Muscle of leg (tissue), 16 donors: ENCODE data around the gene MYH4. TPM values are rescaled to one million over a fixed set of nuclear protein-coding genes. Genes with fewer than 3 reads are reported as not detected.

Experiments
- DNase-seq: peaks from one replicate; pipeline ENCODE4 v3.0.0; 2013
- H3K27ac ChIP-seq: one replicate; pipeline ENCODE4 v1.5.1; 2013; ENCODE audit warnings: mild to moderate bottlenecking, low read length, control low read depth
- H3K27me3 ChIP-seq: one replicate; pipeline ENCODE4 v1.6.1; 2013; ENCODE audit warnings: low read length; ENCODE audit not compliant: control insufficient read depth, insufficient read depth
- H3K36me3 ChIP-seq: one replicate; pipeline ENCODE4 v1.6.1; 2013; ENCODE audit warnings: low read length; ENCODE audit not compliant: control insufficient read depth, insufficient read depth
- H3K4me1 ChIP-seq: one replicate; pipeline ENCODE4 v1.6.1; 2013; ENCODE audit warnings: low read length; ENCODE audit not compliant: control insufficient read depth, insufficient read depth
- H3K4me3 ChIP-seq: one replicate; pipeline ENCODE4 v1.5.1; 2013; ENCODE audit warnings: low read length, control low read depth
- H3K9me3 ChIP-seq: replicated peaks from 2 replicates; pipeline ENCODE4 v1.6.1; 2013; ENCODE audit warnings: low read depth, low read length; ENCODE audit not compliant: control insufficient read depth
- whole genome bisulfite sequencing: methylation state at CpG from one replicate; pipeline ENCODE4 v1.1.5; 2013; ENCODE audit warnings: missing lambda C conversion rate; ENCODE audit not compliant: insufficient coverage; 5-methylcytosine and 5-hydroxymethylcytosine counted together
- long read RNA-seq, 11 donors: transcript quantifications; one replicate each; lab custom pipeline, GENCODE V29; 2026
- polyA plus RNA-seq, 8 donors: library from polyadenylated mRNA; unstranded; fragments of 120-200 nt; gene quantifications; one replicate each; pipeline versions ENCODE4 v1.2.1 to v1.2.3, GENCODE V29; 2013; ENCODE audit warnings: inconsistent platforms in 1 of 8, low replicate concordance in 1 of 8; ENCODE audit not compliant: insufficient read length in 8 of 8, insufficient read depth in 1 of 8
- total RNA-seq: library from RNA; stranded (reverse); fragments of 120-200 nt; gene quantifications from one replicate; pipeline ENCODE4 v1.2.4, GENCODE V29; 2013

The MYH4 gene
- total RNA-seq (0.09 TPM), polyA plus RNA-seq (under 1 TPM; 0.20 to 0.56 (median 0.42) TPM)
- long read RNA-seq, donor 1 = 0 reads
- long read RNA-seq, donor 2 = 0 reads
- long read RNA-seq, donor 3 = 0 reads
- long read RNA-seq, donor 4 = 0 reads
- long read RNA-seq, donor 5 = 0 reads
- long read RNA-seq, donor 6 = 0 reads
- long read RNA-seq, donor 7 = 0 reads
- long read RNA-seq, donor 8 = 0 reads
- long read RNA-seq, donor 9 = 0 reads
- long read RNA-seq, donor 10 = 0 reads
- long read RNA-seq, donor 11 = 0 reads

DNA sequence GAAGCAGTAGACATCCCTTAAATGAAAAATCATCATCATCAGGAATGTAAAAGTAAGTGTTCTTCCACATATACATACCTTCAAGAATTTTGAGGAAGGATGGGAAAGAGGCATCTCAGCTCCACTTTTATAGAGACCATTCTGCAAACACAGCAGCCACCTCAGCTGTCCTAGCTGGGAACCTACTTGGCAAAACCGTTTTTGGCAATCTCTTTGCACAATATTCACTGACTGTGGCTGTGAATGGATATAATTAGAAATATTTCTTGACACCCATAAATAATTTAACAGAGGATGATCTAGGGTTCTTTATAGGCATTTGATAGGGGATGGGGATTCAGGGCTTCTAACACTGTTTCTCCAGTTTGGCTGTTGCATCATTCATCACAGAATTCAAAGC is at the start of gene MYH4:
Gene MYH4, minus strand, starts transcription at position 101 of the 400 bp plus-strand sequence. CDS start 2,814 bp downstream, outside the sequence.
- no peaks in the 10 kb centered on the region for H3K9me3 ChIP-seq
- no peak within 1 kb of the TSS for H3K4me3 ChIP-seq
- H3K4me1 ChIP-seq = no peaks in the 10 kb centered on the region
- H3K36me3 ChIP-seq = no peaks in the 10 kb centered on the region
- no peaks in the 10 kb centered on the region for H3K27me3 ChIP-seq
- no CpG with 5 or more reads among the region's 1 CpG for WGBS
- H3K27ac ChIP-seq = no peak within 1 kb of the TSS
- DNase-seq = no peak

DNA sequence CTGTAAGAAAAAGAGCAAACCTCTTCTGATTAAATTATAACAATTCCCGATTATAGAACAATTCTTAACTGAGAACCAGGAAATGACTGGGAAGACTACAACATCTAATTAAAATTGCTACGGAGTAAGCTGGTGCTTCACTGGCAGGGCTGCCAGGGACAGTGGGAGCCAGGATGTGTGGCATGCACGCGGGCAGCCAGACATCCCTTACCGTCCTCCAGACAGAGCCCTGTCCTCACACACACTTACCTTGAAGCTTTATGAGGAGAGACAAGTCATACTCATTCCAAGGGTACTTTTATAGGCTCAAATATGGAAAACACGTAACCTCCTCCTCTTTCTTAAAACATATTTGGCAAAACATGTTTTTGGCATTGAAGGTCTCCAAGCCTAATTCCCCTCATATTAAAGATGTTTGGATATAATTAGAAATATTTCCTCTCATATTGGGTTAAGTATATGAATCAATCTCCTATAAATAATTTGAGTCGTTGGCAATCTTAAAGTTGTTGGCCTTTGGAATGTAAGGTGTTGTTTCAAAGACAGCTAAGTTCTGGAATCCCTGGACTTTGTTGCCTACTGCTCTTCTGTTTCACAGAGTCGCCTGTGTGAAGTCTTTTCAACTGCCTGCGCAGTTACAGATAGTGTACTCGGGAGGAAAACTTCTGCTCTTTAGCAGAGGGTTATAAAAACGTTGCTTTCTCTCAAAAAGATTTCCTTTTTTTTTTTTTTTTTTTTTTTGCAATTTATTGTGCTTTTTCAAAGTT is 49.1 kb upstream of the MYH4 start, which contains the start of gene MYH1:
Gene MYH1, minus strand, starts transcription at position 272 of the 767 bp plus-strand sequence. CDS start 1,900 bp downstream, outside the sequence.
- no peak within 1 kb of the TSS for H3K27ac ChIP-seq
- no peak within 1 kb of the TSS for H3K4me3 ChIP-seq
- no peaks in the 10 kb centered on the region for H3K9me3 ChIP-seq
- no peaks in the 10 kb centered on the region for H3K27me3 ChIP-seq
- H3K4me1 ChIP-seq = no peaks in the 10 kb centered on the region
- peak; percentile 25 for DNase-seq
- no peaks in the 10 kb centered on the region for H3K36me3 ChIP-seq
- WGBS = 54% methylated on average over 4 of the region's 11 CpGs

DNA sequence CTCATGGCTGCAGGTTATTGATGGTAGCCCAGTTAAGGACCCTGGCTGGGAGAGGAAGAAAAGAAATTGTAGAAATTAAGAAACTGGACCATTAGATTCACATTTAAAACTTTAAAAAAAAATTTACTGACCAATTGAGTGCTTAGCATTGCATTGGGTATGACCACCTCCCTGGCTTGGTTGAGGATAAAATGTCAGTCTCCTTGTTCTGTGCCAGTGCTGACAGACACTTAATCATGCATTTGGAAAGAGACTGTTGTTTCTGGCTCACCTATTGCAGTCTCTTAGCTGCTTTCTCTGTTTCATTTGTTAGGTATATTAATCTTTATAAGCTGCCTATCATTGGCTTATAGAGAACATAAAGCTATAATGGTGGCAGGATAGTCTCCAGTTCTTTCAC is 47.3 kb upstream of the MYH4 start:
- Histone ChIP-seq H3K9me3 (no peaks in the 10 kb centered on the region), H3K4me3 (no peak overlapping the region), H3K27ac (no peak overlapping the region), H3K4me1 (no peaks in the 10 kb centered on the region), H3K36me3 (no peaks in the 10 kb centered on the region), H3K27me3 (no peaks in the 10 kb centered on the region)
- peak; percentile 15 for DNase-seq

DNA sequence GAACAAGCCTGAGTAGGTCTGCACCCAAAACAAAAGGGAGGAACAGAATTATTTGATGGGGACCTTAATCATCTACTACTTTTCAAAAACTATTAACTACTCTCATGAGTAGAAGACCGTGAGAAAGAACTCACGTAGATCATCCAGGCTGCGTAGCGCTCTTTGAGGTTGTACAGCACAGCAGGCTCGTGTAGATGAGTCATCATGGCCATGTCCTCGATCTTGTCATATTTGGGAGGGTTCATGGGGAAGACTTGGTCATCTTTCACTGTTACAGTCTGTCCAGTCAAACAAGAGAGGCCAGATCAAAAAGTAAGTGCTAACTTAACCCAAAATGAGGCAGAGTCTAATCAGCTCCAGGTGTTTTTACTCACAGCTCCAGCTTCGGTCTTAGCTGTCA is 46.7 kb upstream of the MYH4 start:
- 79% methylated on average over 7 of the region's 7 CpGs for WGBS
- H3K27me3 ChIP-seq = no peaks in the 10 kb centered on the region
- H3K4me1 ChIP-seq = no peaks in the 10 kb centered on the region
- H3K9me3 ChIP-seq = no peaks in the 10 kb centered on the region
- no peak for DNase-seq
- H3K27ac ChIP-seq = no peak overlapping the region
- no peaks in the 10 kb centered on the region for H3K36me3 ChIP-seq
- no peak overlapping the region for H3K4me3 ChIP-seq

DNA sequence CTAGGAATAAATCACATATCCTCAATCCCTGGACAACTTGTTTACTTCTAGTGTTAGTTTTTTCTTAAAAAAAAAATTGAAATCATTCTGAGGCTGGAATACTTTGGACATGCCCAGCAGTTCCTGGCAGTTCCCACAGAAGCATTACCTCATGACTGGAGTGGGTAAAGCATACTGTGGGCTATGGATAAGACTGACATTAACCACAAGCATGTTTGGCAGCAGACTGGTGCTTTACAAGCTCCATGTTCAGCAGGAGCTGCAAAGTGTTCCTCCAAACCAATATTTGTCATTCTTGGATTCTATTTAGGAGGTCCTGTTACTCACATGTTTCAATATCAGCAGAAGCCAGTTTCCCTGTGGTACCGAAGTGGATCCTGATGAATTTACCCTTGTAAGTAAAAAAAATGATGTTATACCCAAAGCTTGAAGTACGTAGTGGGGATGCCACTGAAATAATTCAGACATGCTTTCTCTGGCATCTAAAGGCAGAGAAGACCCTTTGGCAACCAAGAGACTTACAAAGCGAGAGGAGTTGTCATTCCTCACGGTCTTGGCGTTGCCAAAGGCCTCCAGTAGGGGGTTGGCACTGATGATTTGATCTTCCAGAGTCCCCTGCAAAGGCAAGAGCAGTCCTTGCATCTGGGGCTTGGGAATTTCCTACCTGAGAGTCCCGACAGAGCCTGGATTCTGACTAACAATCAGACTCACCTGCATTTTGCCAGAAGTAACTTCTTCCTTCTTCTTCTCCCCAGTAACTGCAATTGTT is 44.1 kb upstream of the MYH4 start:
- 66% methylated on average over 3 of the region's 6 CpGs for WGBS
- H3K4me3 ChIP-seq = no peak overlapping the region

DNA sequence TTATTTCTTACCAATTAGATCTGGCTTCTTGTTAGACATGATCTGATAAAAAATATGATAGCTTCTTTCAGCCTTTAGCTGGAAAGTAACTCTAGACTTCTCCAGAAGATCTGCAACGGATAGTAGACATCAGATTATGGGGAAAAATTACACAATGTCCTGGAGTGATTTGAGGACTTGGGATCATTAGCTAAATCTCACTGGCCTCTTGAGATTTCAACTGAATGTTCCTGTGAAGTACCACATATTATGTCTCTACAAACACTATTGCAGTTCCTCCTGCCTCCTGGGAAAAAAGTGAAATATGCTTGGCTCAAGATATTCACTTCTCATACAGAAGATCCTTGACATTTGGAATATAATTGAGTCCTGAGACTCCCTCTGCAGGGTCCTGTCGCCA is 43.5 kb upstream of the MYH4 start:
- Histone ChIP-seq H3K4me3 (no peak overlapping the region), H3K4me1 (no peaks in the 10 kb centered on the region), H3K36me3 (no peaks in the 10 kb centered on the region), H3K9me3 (no peaks in the 10 kb centered on the region), H3K27ac (no peak overlapping the region), H3K27me3 (no peaks in the 10 kb centered on the region)
- DNase-seq = no peak
- WGBS = no CpG with 5 or more reads among the region's 2 CpGs

More for the DNA sequence above, 44.1 kb upstream of the MYH4 start:
- Histone ChIP-seq H3K36me3 (no peaks in the 10 kb centered on the region), H3K9me3 (no peaks in the 10 kb centered on the region), H3K27ac (no peak overlapping the region), H3K4me1 (no peaks in the 10 kb centered on the region), H3K27me3 (no peaks in the 10 kb centered on the region)
- DNase-seq = peak; percentile 8

DNA sequence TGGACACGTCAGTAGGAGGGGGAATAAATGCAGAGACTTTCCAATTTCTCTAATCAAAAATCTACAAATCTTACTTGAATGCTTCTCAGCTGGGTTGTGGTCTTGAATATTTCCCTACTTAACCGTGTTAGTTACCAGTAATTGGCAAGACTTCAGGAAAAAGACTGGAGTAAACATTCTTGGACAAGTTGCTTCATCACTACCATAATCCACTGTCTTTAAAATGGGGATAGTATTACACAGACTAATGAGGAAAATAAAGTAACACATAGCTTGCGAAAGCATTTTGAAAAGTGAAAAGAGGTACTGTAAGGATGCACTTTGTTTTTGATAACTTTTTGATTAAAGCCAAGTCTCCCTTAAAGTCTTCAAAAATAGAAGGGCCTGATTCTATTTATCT is 30.6 kb upstream of the MYH4 start:
- no peaks in the 10 kb centered on the region for H3K9me3 ChIP-seq
- H3K36me3 ChIP-seq = no peaks in the 10 kb centered on the region
- DNase-seq = peak; percentile 0
- WGBS = no CpG with 5 or more reads among the region's 3 CpGs
- H3K27ac ChIP-seq = no peak overlapping the region
- H3K4me3 ChIP-seq = no peak overlapping the region
- H3K4me1 ChIP-seq = no peaks in the 10 kb centered on the region
- H3K27me3 ChIP-seq = no peaks in the 10 kb centered on the region

DNA sequence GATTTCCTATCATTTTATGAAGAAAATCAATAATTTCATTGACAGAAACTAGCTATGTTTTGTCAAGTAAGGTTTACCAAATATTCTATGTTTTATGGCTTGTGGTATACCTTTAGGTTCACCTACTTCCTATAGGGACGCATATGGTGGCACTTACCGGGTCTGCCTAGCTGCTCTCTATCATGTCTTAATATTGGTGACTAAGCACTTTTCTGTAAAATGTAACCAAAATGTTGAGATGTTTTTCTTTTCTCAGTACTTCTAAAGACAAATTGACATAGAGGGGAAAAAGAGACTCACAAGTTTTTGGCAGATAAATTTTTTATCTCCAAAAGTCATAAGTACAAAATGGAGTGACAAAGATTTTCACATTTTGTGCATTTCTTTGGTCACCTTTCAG is 22.6 kb upstream of the MYH4 start:
- H3K27me3 ChIP-seq = no peaks in the 10 kb centered on the region
- no peak for DNase-seq
- H3K9me3 ChIP-seq = peaks cover 11% of the 10 kb centered on the region
- WGBS = no CpG with 5 or more reads among the region's 2 CpGs
- no peaks in the 10 kb centered on the region for H3K36me3 ChIP-seq
- no peak overlapping the region for H3K4me3 ChIP-seq
- H3K4me1 ChIP-seq = no peaks in the 10 kb centered on the region
- H3K27ac ChIP-seq = no peak overlapping the region

DNA sequence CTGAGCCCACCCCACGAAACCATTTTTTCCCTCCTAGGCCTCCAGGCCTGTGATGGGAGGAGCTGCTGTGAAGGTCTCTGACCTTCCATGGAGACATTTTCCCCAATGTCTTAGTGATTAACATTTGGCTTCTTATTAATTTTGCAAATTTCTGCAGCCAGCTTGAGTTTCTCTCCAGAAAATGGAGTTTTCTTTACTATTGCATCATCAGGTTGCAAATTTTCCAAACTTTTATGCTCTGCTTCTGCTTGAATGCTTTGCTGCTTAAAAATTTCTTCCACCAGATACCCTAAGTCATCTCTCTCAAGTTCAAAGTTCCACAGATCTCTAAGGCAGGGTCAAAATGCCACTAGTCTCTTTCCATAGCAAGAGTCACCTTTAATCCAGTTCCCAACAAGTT is 12.9 kb upstream of the MYH4 start:
- Histone ChIP-seq H3K9me3 (peaks cover 5% of the 10 kb centered on the region), H3K27ac (no peak overlapping the region), H3K36me3 (no peaks in the 10 kb centered on the region), H3K27me3 (no peaks in the 10 kb centered on the region), H3K4me3 (no peak overlapping the region), H3K4me1 (no peaks in the 10 kb centered on the region)
- no peak for DNase-seq
- WGBS = no CpG with 5 or more reads among the region's 1 CpG

DNA sequence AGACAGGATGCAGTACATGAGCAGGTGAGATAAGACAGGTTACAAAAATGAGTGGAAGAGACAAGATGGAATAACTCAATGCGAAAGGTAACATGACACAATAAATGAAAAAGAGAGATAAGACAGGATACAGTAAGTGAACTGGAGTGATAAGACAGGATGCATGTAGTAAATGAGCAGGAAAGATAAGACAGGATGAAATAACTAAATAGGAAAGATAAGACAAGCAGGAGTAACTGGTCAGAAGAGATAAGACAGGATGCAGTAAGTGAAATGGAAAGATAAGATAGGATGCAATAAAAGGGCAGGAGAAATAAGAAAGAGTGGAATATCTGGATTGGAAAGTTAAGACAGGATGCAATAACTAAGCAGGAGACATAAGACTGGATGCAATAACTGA is 8.3 kb upstream of the MYH4 start:
- Histone ChIP-seq H3K4me3 (no peak overlapping the region), H3K9me3 (peaks cover 5% of the 10 kb centered on the region), H3K27ac (no peak overlapping the region), H3K36me3 (no peaks in the 10 kb centered on the region), H3K4me1 (no peaks in the 10 kb centered on the region), H3K27me3 (no peaks in the 10 kb centered on the region)
- no peak for DNase-seq
- WGBS = 83% methylated on average over 1 of the region's 1 CpG
